CD4-positive, CD25-positive, alpha-beta regulatory T cell (primary cell): Measurements from ENCODE around the gene DDX42. TPM values are rescaled to one million over a fixed set of nuclear protein-coding genes. Genes with fewer than 3 reads are reported as not detected.
"Not testable (repeated sequence)": the region's sequence is repeated elsewhere in the genome, so short reads cannot be mapped to it uniquely, and the experiment has no call there.

Experiments
- ATAC-seq, 2 donors: fragments of 150-1000 bp; cut with Tn5 transposase; one replicate each; pipeline ENCODE4 v1.10.0; 2021; ENCODE audit warnings: low read depth in 2 of 2, moderate number of reproducible peaks in 2 of 2, moderate library complexity in 1 of 2
- DNase-seq, 3 donors: peaks; one replicate each; pipeline versions ENCODE4 v3.0.0 to v3.0.0-alpha.2; 2012 to 2022; ENCODE audit warnings: mixed read lengths in 1 of 3
- H3K27ac ChIP-seq: one replicate; pipeline ENCODE4 v1.7.0; 2013; ENCODE audit warnings: mild to moderate bottlenecking, low read length; ENCODE audit not compliant: insufficient read depth, poor library complexity, severe bottlenecking
- H3K27me3 ChIP-seq: one replicate; pipeline ENCODE4 v1.7.0; 2013; ENCODE audit warnings: low read length; ENCODE audit not compliant: control insufficient read depth, insufficient read depth
- H3K36me3 ChIP-seq: one replicate; pipeline ENCODE4 v1.7.0; 2013; ENCODE audit warnings: mild to moderate bottlenecking, low read length, moderate library complexity; ENCODE audit not compliant: control insufficient read depth, insufficient read depth
- H3K4me1 ChIP-seq: 2 replicates; pipeline ENCODE4 v1.7.0; 2013; ENCODE audit warnings: mild to moderate bottlenecking, low read length; ENCODE audit not compliant: insufficient read depth, control insufficient read depth, poor library complexity, severe bottlenecking
- H3K4me3 ChIP-seq: one replicate; pipeline ENCODE4 v1.7.0; 2013; ENCODE audit warnings: low read depth, mild to moderate bottlenecking, low read length, moderate library complexity
- H3K9me3 ChIP-seq, 2 experiments: 1 replicate in 1 of 2; 2 replicates in 1 of 2; pipeline ENCODE4 v1.7.0; 2013; ENCODE audit warnings: low read length in 2 of 2, mild to moderate bottlenecking in 1 of 2, moderate library complexity in 1 of 2; ENCODE audit not compliant: control insufficient read depth in 2 of 2
- H3K27ac Mint-ChIP-seq, 3 donors: one replicate each; pipeline ENCODE4 v1.8.0; 2020 to 2022; ENCODE audit warnings: mild to moderate bottlenecking in 3 of 3, mixed read lengths in 3 of 3, moderate library complexity in 2 of 3
- H3K27me3 Mint-ChIP-seq: one replicate; pipeline ENCODE4 v1.8.0; 2022; ENCODE audit warnings: mild to moderate bottlenecking, mixed read lengths
- H3K36me3 Mint-ChIP-seq: one replicate; pipeline ENCODE4 v1.8.0; 2020; ENCODE audit warnings: mixed read lengths
- H3K4me1 Mint-ChIP-seq, 4 donors: one replicate each; pipeline ENCODE4 v1.8.0; 2020 to 2022; ENCODE audit warnings: mixed read lengths in 4 of 4, mild to moderate bottlenecking in 1 of 4
- H3K4me3 Mint-ChIP-seq, 4 donors: one replicate each; pipeline ENCODE4 v1.8.0; 2020 to 2022; ENCODE audit warnings: mild to moderate bottlenecking in 4 of 4, mixed read lengths in 4 of 4, moderate library complexity in 3 of 4
- H3K9me3 Mint-ChIP-seq, 7 donors: one replicate each; pipeline ENCODE4 v1.8.0; 2020 to 2022; ENCODE audit warnings: mixed read lengths in 7 of 7, mild to moderate bottlenecking in 3 of 7, moderate library complexity in 2 of 7
- polyA plus RNA-seq, 4 donors: library from polyadenylated mRNA; unstranded; fragments of 300-500 nt; fragmentation: Illumina TruSeq; gene quantifications; one replicate each; pipeline ENCODE4 v1.2.3, GENCODE V29; 2021
- total RNA-seq: library from RNA; stranded (reverse); gene quantifications from one replicate; pipeline ENCODE4 v1.2.3, GENCODE V29; 2022

The DDX42 gene
- total and polyA plus RNA-seq, 5 donors from 2014 or later, result 8.2 to 94.3 (median 14.6) TPM

GRCh38 chr17:63842540-63843386 lies 68.8 kb downstream of the DDX42 start, which contains the start of gene SMARCD2:
TSS of gene SMARCD2 (minus strand) at chr17:63842685. CDS start at chr17:63842674, 11 bp downstream.
- Histone ChIP-seq H3K4me3 (peak within 1 kb of the TSS; percentile 84), H3K4me1 (peaks cover 51% of the 10 kb centered on the region), H3K36me3 (no peaks in the 10 kb centered on the region), H3K27ac (peak within 1 kb of the TSS; percentile 92), H3K9me3 (no peaks in the 10 kb centered on the region), H3K27me3 (no peaks in the 10 kb centered on the region)
- Mint-ChIP-seq H3K27me3 (no peaks in the 10 kb centered on the region), H3K27ac (peak within 1 kb of the TSS; percentile 94 to 96 (median 94)), H3K9me3 (peaks cover 0 to 2% (median 0%) of the 10 kb centered on the region in 7 donors), H3K4me3 (peak within 1 kb of the TSS; percentile 90 to 96 (median 94)), H3K4me1 (peaks cover 14 to 54% (median 28%) of the 10 kb centered on the region in 4 donors), H3K36me3 (no peaks in the 10 kb centered on the region)
- peak; percentile 98 to 99 (median 98) for DNase-seq
- ATAC-seq, result peak; percentile 89 to 92

GRCh38 chr17:63843387-63843888 lies 69.5 kb downstream of the DDX42 start:
- H3K9me3 Mint-ChIP-seq, H3K9me3 ChIP-seq, H3K27me3 Mint-ChIP-seq, H3K27me3 ChIP-seq, H3K36me3 ChIP-seq, H3K36me3 Mint-ChIP-seq: not testable (repeated sequence)
- Histone ChIP-seq H3K27ac (peak overlapping the region; percentile 92), H3K4me3 (peak overlapping the region; percentile 72), H3K4me1 (peaks cover 44% of the 10 kb centered on the region)
- DNase-seq (peak; percentile 25 to 75 (median 32)), ATAC-seq (peak in 1 of 2 donors; percentile 11)
- H3K4me1 Mint-ChIP-seq, result peaks cover 14 to 54% (median 27%) of the 10 kb centered on the region in 4 donors
- H3K27ac Mint-ChIP-seq, result peak overlapping the region; percentile 91 to 96 (median 94)
- peak overlapping the region; percentile 88 to 96 (median 91) for H3K4me3 Mint-ChIP-seq

- Mint-ChIP-seq H3K9me3 (peaks cover 0 to 4% (median 2%) of the 10 kb centered on the region in 7 donors), H3K27me3 (peaks cover 4% of the 10 kb centered on the region), H3K36me3 (no peaks in the 10 kb centered on the region), H3K4me1 (peaks cover 14 to 54% (median 29%) of the 10 kb centered on the region in 4 donors), H3K4me3 (peak overlapping the region; percentile 88 to 96 (median 91)), H3K27ac (peak overlapping the region; percentile 91 to 96 (median 94))
- Histone ChIP-seq H3K27ac (peak overlapping the region; percentile 92), H3K4me3 (no peak overlapping the region), H3K36me3 (no peaks in the 10 kb centered on the region), H3K9me3 (no peaks in the 10 kb centered on the region), H3K4me1 (peaks cover 38% of the 10 kb centered on the region), H3K27me3 (no peaks in the 10 kb centered on the region)
- no peak for ATAC-seq
- DNase-seq, result peak in 1 of 3 donors; percentile 19
Measured at GRCh38 chr17:63843910-63844677, 70.1 kb downstream of the DDX42 start.

GRCh38 chr17:63845509-63845908 lies 71.5 kb downstream of the DDX42 start:
- no peak for ATAC-seq
- H3K4me1 ChIP-seq, result peaks cover 24% of the 10 kb centered on the region
- H3K4me1 Mint-ChIP-seq, result peaks cover 12 to 46% (median 24%) of the 10 kb centered on the region in 4 donors
- H3K27ac Mint-ChIP-seq, result peak overlapping the region in 1 of 3 donors; percentile 2
- peaks cover 5% of the 10 kb centered on the region for H3K27me3 Mint-ChIP-seq
- no peaks in the 10 kb centered on the region for H3K27me3 ChIP-seq
- no peaks in the 10 kb centered on the region for H3K36me3 Mint-ChIP-seq
- no peak overlapping the region for H3K27ac ChIP-seq
- H3K9me3 Mint-ChIP-seq, result peaks cover 0 to 4% (median 2%) of the 10 kb centered on the region in 7 donors
- DNase-seq, result no peak
- H3K36me3 ChIP-seq, result no peaks in the 10 kb centered on the region
- no peaks in the 10 kb centered on the region for H3K9me3 ChIP-seq
- peak overlapping the region in 2 of 4 donors; percentile 47 to 73 for H3K4me3 Mint-ChIP-seq
- no peak overlapping the region for H3K4me3 ChIP-seq

GRCh38 chr17:63847525-63848249 lies 73.7 kb downstream of the DDX42 start:
- Mint-ChIP-seq H3K4me1 (peaks cover 10 to 39% (median 20%) of the 10 kb centered on the region in 4 donors), H3K4me3 (peak overlapping the region; percentile 48 to 70 (median 59)), H3K27me3 (peaks cover 10% of the 10 kb centered on the region), H3K9me3 (peaks cover 0 to 4% (median 0%) of the 10 kb centered on the region in 7 donors), H3K27ac (peak overlapping the region; percentile 32 to 92 (median 91)), H3K36me3 (no peaks in the 10 kb centered on the region)
- Histone ChIP-seq H3K9me3 (no peaks in the 10 kb centered on the region), H3K36me3 (no peaks in the 10 kb centered on the region), H3K4me1 (peaks cover 10% of the 10 kb centered on the region), H3K27ac (no peak overlapping the region), H3K27me3 (no peaks in the 10 kb centered on the region), H3K4me3 (no peak overlapping the region)
- no peak for ATAC-seq
- no peak for DNase-seq

GRCh38 chr17:63848834-63849689 lies 75.1 kb downstream of the DDX42 start:
- Mint-ChIP-seq H3K27ac (peak overlapping the region; percentile 90 to 97 (median 96)), H3K36me3 (no peaks in the 10 kb centered on the region), H3K27me3 (peaks cover 10% of the 10 kb centered on the region), H3K4me1 (peaks cover 10 to 28% (median 14%) of the 10 kb centered on the region in 4 donors), H3K9me3 (peaks cover 0 to 4% (median 0%) of the 10 kb centered on the region in 7 donors), H3K4me3 (peak overlapping the region; percentile 47 to 91 (median 73))
- DNase-seq (peak; percentile 88 to 96 (median 92)), ATAC-seq (peak; percentile 95 to 97)
- Histone ChIP-seq H3K27ac (peak overlapping the region; percentile 37), H3K36me3 (no peaks in the 10 kb centered on the region), H3K9me3 (no peaks in the 10 kb centered on the region), H3K4me3 (peak overlapping the region; percentile 53), H3K27me3 (no peaks in the 10 kb centered on the region), H3K4me1 (no peaks in the 10 kb centered on the region)
